ENCODE measurements around the gene FNBP1.
A peak's percentile ranks its signal among the peaks of the same experiment; 100 is the strongest.
"Not testable (repeated sequence)": the region's sequence is repeated elsewhere in the genome, so short reads cannot be mapped to it uniquely, and the experiment has no call there.

The FNBP1 gene

DNA sequence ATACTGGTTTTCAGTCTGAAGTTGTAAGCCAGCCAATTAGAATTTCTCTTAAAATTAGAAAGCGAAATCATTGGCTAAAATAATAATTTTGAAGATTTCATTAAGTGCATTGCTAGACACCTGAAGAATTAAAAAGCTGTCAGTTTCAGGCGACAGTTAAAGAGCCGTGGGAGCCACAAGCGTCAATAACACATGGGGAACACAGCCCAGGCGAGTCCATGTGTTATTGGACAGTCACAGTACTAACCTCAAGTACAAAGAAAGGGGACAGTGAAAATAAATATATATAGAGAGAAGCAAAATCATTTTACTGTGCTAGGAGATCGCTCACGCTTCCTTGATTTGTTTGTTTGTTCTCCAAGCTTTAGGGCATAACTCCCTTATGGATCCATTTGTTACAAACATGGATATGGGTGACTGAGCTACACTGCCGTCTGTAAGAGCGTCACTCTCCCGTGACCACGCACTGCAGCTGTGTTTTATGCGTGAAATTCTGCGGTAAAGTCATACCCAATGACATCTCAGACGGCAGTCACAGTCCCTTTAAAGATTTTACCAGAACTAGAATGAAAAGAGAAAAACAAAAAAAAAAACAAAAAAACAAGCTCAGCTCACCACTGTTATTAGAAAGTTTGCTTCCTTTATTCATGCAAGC lies 124.6 kb downstream of the FNBP1 start:
- no peak for DNase-seq (ENCODE audit: low spot score)

- no peak for DNase-seq (ENCODE audit: low spot score)
Observed at GRCh38 chr9:129916707-129917106, 126.3 kb downstream of the FNBP1 start.

GRCh38 chr9:129914051-129914450 lies 128.9 kb downstream of the FNBP1 start:
- no peak for DNase-seq (ENCODE audit: low spot score)

- peak; percentile 63 for DNase-seq (ENCODE audit: low spot score)
Observed at GRCh38 chr9:129910628-129911567, 132.1 kb downstream of the FNBP1 start.

- DNase-seq (ENCODE audit: low spot score): no peak
Observed at GRCh38 chr9:129909851-129910250, 133.1 kb downstream of the FNBP1 start.

GRCh38 chr9:129908906-129909305 lies 134.1 kb downstream of the FNBP1 start:
- no peak for DNase-seq (ENCODE audit: low spot score)

DNA sequence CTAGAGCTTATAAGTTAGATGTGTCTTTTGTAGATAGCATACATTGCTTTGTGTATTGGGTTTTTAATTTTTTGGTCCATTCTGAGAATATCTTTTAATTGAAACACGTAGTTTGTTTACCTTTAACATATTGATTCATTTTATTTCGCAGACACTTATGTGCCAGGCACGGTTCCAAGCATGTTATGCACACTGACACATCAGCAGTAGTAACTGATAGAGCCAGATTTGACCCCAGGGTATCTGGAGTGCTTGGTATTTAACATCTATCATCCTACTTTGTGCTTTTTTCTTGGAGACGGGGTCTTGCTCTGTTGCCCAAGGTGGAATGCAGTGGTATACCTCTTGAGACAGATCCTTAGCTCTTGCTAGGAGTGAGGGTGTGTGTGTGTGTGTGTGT lies 135.8 kb downstream of the FNBP1 start:
- no peak for DNase-seq (ENCODE audit: low spot score)

- DNase-seq (ENCODE audit: low spot score): no peak
Observed at GRCh38 chr9:129906298-129906697, 136.7 kb downstream of the FNBP1 start.

DNA sequence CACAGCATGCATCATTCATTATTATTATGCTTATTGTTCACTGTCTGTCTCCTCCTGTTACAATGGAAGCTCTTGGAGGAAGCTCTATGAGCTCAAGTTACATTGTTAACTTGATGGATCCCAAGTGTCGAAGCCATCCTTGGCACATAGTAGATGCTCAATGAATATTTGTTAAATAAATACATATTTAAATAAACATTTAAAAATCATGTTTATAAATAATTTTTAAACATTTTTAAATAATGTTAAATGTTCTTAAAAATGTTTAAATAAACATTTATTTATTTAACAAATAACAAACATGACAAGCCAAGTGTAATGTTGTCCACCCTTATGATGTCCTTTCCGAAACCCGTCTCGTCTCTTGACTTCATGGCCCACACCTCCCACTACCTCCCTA lies 138.3 kb downstream of the FNBP1 start:
- no peak for DNase-seq (ENCODE audit: low spot score)

GRCh38 chr9:129902740-129903134 lies 140.3 kb downstream of the FNBP1 start:
- DNase-seq (ENCODE audit: low spot score): no peak

DNA sequence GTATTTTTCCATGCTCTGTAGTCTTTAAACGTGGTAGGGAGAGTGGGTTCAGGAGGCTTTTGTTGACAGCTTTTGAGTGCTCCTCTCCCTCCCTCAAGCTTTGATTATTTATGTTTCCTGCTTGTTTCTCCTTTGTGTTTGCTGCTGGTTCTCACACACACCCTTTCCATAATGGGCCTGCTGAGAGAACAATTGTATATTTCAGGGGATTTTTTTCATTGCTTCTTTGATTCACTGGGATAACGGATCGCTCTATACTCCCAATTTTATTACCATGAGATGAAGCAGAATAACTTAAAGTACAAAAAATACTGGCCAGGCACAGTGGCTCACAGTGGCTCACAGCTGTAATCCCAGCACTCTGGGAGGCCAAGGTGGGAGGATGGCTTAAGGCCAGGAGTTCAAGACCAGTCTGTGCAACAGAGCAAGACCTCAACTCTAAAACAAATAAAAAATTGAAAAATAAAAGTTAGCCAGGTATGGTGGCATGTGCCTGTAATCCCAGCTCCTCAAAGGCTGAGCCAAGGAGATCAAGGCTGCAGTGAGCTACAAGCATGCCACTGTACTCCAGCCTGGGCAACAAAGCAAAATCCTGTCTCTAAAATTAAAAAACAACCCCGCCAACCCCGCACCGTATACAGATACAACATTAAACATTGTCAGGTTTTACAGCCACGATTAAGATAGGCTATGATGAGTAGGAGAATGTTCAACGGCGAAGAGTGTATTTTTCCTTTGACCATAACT lies 140.8 kb downstream of the FNBP1 start:
- no peak for DNase-seq (ENCODE audit: low spot score)

DNA sequence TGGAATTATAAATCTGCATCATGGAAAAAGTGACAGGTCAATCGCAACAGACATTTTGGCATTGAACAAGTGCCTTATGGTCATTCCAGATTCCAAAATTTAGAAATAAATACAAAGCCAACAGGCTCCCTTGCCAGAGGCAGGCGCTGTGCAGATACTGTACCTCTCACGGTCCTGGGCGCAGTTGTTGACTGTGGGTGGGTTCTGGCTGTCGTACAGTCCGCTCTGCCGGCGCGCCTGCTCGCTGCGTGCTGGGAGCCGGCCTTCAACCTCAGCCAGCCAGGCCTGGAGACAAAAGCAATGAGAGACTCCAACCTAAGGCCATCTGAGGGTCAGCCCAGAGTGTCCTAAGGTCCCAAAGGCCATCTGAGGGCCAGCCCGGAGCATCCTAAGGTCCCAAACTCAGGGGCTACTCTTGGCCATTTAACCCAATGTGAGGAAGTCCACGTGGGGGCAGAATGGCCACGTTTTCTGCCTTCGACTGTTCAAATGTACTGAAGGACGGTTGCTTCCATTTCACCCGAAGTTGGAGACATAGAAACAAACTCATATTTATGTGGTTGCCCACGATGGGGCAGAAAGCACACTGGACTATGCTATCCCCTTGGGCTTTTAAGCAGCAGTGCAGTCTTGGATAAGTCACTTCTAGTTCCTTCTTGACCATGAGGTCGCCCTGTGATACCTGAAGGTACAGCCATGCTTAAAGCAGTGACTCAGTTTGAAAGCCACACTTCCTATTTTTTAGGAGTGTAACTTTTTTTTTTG lies 142.5 kb downstream of the FNBP1 start:
- DNase-seq (ENCODE audit: low spot score): no peak

DNA sequence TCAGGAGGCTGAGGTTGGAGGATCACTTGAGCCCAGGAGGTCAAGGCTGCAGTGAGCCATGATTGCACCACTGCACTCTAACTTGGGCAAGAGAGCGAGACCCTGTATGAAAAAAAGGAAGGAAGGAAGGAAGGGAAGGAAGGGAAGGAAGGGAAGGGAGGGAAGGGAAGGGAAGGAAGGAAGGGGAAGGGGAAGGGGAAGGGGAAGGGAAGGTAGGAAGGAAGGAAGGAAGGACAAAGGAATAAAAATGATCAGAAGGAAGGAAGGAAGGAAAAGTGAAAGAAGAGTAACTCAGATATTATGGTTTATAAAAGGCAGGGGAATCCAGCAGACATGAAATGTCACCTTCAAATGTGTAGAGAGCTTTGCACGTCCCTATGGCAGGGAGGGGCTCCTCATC lies 143.4 kb downstream of the FNBP1 start:
- no peak for DNase-seq (ENCODE audit: low spot score)

- DNase-seq (ENCODE audit: low spot score): no peak
Observed at GRCh38 chr9:129898185-129898584, 144.8 kb downstream of the FNBP1 start.

DNA sequence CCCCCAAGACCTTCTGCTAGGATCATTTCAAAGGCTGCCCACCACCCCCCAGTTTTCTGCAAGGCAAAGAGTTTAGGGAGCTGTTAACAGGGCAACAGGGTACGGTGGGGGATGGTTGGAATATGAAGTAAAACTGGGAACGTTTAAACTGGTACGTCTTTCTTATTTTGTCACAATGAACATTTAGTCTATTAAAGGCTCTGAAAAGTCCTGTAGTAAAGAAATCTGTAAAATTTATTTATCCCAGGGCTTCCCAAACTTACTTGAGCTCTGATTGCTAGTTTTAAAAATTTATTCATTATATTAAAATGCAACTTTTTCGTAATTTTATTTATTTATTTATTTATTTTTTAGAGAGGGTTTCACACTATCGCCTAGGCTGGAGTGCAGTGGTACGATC lies 145.7 kb downstream of the FNBP1 start:
- DNase-seq (ENCODE audit: low spot score): no peak

DNA sequence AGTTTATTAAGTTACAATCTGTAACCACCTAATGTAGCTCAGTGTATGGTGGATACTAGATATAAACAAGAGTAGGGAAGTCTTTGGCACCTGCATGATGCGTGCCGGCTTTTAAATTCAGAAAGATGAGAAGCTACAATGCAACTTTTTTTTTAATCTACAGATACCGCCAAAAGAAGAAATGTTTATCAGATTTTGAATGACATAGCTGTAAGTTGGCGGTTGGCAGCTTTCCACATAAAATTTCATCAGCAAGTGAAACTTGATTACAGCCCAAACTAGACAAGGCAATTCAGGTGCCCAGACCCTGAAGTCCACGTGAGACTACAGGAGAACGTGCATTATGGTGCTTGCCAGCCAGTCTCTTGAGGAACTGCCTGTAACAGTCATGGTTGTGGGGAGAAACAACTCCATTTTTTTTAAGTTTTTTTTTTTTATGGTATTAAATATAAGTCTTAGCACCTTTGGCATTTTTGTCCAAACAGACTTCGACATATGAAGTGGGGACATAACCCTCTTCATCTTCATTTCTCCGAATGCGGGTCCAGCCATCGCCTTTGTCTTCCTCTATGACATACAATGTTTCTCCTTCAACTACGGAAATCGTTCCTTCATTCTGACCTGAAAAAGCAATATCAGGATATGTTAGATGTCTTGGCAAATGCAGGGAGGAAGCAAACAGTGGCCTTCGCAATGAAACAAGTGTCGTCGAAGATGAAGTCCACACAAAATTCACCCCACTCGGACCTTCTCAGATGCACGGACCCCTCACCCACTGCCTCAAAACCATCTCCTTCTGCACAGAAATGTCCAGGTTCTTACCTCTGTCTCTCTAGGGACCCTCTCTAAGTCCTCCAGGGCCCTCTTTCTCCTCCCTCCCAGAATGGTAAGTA lies 147.4 kb downstream of the FNBP1 start:
- DNase-seq (ENCODE audit: low spot score): no peak

GRCh38 chr9:129894120-129894823 lies 148.7 kb downstream of the FNBP1 start:
- no peak for DNase-seq (ENCODE audit: low spot score)

DNA sequence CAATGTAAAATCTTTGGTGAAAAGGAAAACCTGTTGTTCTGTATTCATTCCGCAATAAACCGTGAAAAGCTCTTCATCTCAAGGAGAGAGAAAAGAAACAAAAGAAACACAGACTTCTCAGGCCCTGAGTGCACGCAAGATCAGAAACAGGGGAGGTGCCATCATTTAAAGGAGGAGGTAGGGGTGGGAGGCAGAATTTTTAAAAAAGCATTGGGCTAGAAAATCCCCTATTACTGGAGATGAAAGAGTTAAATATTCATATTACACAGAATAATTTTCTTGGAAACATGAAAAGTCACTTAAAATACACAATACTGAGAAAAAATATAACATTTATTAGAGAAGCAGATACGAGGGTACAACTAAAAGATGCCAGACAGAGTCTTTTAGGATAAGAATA lies 151.4 kb downstream of the FNBP1 start:
- DNase-seq (ENCODE audit: low spot score): no peak

DNA sequence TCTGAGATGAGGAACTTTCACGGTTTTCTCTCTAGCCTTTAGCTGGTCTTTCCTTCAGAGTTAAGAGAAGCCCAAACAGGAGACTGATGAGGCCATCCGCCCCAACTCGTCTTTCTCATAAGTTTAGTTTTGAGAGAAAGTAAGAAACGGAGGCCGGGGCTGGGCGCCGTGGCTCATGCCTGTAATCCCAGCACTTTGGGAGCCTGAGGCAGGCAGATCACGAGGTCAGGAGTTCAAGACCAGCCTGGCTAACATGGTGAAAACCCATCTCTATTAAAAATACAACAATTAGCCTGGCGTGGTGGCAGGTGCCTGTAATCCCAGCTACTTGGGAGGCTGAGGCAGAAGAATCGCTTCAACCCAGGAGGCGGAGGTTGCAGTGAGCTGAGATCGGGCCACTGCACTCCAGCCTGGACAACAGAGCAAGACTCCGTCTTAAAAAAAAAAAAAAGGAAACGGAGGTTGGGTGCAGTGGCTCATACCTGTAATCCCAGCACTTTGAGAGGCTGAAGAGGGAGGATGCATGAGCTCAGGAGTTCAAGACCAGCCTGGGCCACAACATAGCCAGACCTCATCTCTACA lies 152.2 kb downstream of the FNBP1 start:
- not testable (repeated sequence) for DNase-seq (ENCODE audit: low spot score)

All from hematopoietic multipotent progenitor cell treated with erythropoietin and hydrocortisone succinate and interleukin-3 and kit ligand, for 15 days (in vitro differentiated cells).